Putamen (tissue), 1 donor: ENCODE data around the gene TEX264.
"Not testable (repeated sequence)": the region's sequence is repeated elsewhere in the genome, so short reads cannot be mapped to it uniquely, and the experiment has no call there.

Source experiments
- DNase-seq: peaks from one replicate; pipeline ENCODE4 v3.0.0-alpha.2; 2016; ENCODE audit warnings: low spot score

The TEX264 gene

GRCh38 chr3:51715231-51715976, 44.4 kb downstream of the TEX264 start:
- no peak for DNase-seq

DNA sequence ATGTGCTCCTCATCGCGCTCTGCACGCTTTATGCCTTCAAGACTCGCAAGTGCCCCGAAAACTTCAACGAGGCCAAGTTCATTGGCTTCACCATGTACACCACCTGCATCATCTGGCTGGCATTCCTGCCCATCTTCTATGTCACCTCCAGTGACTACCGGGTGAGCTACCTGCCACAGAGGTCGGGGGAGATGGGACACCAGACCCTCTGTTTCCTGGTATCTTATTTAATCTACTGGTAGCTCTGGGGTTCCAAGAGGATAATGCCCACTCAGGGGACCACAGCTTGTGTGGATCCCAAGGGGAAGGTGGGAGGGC, 44.9 kb downstream of the TEX264 start:
- no peak for DNase-seq

- DNase-seq: no peak
These were observed 45.8 kb downstream of the TEX264 start for GRCh38 chr3:51716805-51717204.

DNA sequence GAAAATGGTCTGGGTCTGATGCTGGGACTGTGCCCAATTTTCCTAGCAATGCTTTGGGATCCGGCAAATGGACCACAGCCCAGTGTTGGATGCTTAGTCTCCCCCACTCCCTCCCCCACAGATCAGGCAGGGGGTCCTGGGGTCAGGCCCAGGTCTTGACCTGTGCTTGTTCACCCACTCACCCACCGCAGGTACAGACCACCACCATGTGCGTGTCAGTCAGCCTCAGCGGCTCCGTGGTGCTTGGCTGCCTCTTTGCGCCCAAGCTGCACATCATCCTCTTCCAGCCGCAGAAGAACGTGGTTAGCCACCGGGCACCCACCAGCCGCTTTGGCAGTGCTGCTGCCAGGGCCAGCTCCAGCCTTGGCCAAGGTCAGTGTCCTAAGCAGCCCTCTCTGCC, 46.4 kb downstream of the TEX264 start:
- DNase-seq: no peak

DNA sequence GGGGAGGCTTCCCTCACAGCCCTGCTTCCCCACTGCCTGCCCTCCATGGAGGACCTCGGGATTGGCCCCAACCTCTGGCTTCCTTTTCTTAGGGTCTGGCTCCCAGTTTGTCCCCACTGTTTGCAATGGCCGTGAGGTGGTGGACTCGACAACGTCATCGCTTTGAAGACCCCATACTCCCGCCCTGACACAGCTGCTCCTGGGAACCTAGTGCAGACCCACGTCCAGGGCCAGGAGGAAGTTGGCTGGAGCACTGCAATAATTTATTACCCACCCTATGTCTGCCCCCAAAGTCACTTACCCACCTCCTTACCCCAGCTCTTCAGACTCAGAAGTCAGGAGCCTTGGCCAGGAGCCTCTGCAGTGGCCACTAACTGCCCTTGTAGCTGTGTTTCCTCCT, 46.9 kb downstream of the TEX264 start:
- no peak for DNase-seq

DNA sequence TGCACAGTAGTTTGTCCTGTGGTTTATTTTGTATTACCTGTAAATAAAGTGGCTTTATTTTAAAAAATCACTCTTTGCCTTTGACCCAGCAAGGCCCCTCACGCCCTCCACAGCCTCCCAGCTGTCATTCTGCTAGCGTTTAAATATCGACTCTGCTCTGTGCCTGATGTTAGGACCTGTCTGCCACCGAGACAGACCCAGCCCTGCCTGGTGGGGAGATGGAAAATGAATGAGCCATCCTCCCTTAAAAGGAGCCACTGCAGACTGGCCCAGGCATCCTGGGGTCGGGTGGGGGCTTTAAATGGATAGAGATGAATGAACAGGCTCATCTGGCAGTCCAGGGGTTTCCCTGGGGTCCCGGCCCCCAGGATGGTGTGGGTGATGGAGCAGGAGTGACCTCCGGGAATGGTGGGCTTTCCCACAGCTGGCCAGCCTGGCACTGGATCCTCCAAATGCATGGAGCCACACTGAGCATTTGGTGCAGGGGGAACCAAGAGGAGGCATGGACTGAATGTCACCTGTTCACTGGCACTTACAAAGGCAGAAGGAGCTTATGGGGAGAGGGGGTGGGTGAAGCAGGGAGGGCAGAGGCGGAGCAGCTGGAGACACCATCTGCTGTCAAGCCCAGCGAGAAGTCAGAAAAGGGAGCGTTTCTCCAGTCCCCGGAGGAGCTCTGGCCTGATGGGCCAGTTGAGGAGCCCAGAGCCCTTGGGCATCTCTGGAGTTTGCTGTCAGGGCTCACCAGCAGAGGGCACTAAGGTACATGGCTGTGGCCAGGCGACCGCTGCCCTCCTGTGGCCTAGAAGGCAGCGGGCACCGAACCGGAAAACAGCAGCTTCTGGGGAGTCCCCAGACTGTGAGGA, 47.7 kb downstream of the TEX264 start:
- DNase-seq: no peak

DNA sequence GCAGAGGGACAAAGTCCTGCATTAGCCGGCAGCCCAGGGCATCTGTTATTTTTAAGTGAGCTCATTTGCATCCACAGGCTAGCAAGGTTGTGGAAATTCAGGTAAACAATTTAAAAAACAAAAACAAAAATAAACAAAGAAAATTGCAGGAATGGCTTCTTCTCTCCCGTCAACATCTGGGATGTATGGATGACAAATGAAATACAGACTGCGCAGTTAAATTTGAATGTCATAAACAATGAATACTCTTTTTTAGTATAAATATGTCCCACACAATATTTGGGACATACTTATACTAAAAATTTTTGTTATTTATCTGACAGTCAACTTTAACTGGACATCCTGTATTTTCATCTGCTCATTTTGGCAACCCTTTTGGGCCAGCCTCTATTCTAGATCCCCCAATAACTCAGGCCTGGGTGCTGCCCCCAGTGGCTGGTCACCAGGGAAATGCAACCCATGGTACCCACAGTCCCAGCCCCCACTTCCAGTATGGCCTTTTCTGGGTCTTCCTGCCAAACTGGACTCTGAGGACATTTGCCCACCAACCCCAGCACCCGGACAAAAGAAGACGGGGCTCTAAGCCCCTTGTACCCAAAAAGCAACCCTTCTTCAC, 48.5 kb downstream of the TEX264 start:
- no peak for DNase-seq

DNA sequence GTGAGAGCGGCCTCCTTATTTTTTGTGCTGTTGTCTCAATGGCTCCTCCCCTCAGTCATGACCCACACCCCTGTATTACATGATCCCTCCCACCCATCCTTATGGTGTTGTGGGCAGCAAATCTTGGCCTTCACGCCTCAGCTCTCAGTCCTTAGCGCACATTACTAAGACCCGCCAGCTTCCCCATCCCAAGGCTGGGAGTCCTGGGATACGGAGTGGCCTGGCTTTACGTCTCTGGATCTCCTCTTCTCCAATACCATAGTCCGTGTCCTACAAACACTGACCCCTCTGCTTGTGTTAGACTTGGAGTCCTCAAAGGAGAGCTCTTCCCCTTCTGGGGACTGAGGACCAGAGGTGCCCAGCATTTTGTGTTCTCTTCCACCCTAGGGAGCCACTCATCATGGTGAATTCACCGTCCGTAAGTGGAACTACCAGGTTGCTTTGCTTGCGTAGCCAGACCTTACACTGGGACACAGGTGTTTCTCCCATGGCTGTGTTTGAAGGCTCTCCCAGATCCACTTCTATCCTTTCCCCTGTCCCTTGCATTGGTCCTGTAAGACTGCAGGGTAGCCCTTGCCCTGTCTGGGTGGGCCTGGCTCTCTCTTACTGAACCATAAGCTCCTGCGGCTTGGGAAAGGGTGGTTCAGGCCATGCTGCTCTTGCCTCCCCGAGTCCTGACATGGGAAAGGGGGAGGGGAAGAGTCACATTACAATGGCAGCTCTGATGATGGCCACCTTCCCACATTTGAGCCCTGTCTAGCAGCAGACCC, 49.4 kb downstream of the TEX264 start:
- DNase-seq: no peak

- no peak for DNase-seq
These were observed 50.2 kb downstream of the TEX264 start for GRCh38 chr3:51721062-51721745.

DNA sequence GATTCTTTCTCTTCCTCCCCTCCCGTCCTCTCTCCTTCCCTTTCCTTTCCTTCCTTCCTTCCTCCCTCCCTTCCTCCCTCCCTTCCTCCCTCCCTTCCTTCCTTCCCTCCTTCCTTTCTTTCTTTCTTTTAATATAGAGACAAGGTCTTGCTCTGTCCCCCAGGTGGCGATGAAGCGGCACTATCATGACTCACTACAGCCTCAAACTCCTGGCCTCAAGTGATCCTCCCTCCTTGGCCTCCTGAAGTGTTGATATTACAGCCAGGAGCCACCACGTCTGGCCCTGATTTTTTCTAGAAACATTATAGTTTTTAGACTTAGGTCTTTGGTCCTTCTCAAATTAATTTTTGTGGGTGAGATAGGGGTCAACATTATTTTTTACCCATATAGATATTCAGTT, 51.3 kb downstream of the TEX264 start:
- DNase-seq: no peak

DNA sequence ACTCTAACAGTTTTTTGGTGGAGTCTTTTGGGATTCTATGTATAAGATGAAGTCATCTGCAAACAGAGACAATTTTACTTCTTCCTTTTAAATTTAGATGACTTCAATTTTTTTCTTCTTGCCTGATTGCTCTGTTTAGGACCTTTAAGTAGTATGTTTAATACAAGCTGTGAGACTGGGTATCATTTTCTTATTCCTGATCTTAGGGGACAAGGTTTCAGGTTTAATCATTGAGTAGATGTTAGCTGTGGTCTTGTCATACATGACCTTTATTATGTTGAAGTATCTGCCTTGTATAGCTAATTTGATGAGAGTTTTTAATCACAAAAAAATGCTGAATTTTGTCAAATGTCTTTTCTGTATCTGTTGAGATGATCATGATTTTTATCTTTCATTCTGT, 56.4 kb downstream of the TEX264 start:
- DNase-seq: no peak

- DNase-seq: no peak
These were observed 58.1 kb downstream of the TEX264 start for GRCh38 chr3:51729042-51729633.

- DNase-seq: no peak
These were observed 63.0 kb downstream of the TEX264 start for GRCh38 chr3:51733859-51734571.

- no peak for DNase-seq
These were observed 63.5 kb downstream of the TEX264 start for GRCh38 chr3:51734572-51734907.

DNA sequence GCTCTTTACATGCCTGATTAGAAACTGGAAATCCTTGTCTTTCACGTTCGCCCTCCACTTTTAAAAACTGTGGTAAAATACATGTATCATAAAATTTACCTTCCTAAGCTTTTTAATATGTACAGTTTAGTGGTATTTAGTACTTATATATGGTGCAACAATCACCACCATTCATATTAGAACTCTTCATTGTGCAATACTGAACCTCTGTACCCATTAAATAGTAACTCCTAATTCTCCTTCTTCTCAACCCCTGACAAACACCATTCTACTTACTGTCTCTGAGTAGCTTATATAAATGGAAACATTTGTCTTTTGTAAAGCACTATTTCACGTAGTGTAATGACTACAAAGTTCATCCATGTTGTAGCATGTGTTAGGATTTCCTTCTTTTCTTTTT, 64.0 kb downstream of the TEX264 start:
- DNase-seq: no peak

DNA sequence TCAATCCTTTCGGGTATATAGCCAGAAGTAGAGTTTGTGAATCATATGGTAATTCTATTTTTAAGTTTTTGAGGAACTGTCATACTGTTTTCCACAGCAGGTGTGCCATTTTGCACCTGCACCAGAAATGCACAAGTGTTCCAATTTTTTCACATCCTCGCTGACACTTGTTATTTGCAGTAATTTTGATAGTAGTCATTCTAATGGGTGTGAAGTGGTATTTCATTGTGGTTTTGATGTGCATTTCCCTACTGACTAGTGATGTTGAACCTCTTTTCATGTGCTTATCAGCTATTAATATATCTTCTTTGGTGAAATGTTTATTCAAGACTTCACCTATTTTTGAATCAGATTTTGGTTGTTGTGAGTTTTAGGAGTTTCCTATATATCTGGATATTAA, 64.9 kb downstream of the TEX264 start:
- DNase-seq: no peak

- no peak for DNase-seq
These were observed 68.1 kb downstream of the TEX264 start for GRCh38 chr3:51739110-51739509.

- DNase-seq: not testable (repeated sequence)
These were observed 71.3 kb downstream of the TEX264 start for GRCh38 chr3:51742320-51742719.

- not testable (repeated sequence) for DNase-seq
These were observed 71.9 kb downstream of the TEX264 start for GRCh38 chr3:51742978-51743377.

GRCh38 chr3:51747840-51748239, 76.8 kb downstream of the TEX264 start:
- no peak for DNase-seq

- DNase-seq: no peak
These were observed 77.3 kb downstream of the TEX264 start for GRCh38 chr3:51748327-51748726.
